Right forelimb (tissue), 1 donor: ENCODE measurements around the gene FUZ.

Experiments
- DNase-seq: peaks from one replicate; pipeline ENCODE4 v3.0.0-alpha.2; 2018

The FUZ gene

DNA sequence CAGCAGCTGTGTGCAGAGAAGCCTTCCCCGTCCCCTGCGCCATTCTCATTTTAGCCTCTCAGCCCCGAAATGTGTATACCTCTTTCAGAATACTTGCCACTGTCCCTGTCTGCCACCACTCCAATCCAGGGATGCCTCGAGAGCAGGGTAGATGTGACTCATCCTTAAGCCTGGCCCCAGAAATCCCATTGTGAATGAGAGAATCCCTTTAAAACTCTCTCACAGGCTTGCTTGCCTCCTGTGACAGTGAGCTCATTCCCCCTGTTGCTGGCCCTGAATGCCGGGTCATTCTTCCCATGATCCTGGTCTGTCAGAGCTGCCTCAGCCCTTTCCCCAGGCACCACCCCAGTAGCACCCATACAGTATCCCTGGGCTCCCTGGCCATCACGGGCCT is 36.7 kb downstream of the FUZ start:
- no peak for DNase-seq

GRCh38 chr19:49775742-49776370 is 37.2 kb downstream of the FUZ start:
- DNase-seq, result no peak

- no peak for DNase-seq
Observed at GRCh38 chr19:49774969-49775368, 38.1 kb downstream of the FUZ start.

DNA sequence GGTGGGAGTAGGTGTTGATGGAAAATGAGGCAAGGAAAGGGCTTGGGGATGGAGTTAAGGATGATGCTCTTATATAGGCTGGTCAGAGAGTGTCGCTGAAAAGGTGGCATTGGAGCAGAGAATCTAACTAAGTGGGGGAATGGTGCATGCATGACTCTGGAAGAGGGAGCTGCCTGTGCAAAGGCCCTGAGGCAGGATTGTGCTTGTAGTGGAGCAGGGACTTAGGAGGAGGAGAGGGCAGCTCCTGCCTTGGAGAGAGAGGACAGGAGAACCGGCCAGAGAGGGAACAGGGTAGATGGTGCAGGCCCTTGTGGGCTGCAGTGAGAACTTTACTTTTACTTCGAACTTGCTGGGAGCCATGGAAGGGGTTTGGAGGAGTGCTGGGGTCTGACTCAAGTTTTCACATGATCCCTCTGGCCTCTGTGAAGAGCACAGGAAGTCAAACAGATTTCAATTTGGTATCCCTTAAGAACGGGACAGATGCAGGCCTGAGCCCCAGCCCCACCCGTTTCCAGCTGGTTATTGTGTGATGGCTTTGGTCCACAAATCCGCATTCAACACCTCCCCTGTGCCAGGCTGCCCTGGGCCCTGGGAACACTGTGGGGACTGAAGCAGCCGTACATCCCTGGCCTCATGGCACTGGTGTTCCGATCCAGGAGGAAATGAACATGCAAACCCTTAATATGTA is 39.3 kb downstream of the FUZ start:
- DNase-seq, result no peak

DNA sequence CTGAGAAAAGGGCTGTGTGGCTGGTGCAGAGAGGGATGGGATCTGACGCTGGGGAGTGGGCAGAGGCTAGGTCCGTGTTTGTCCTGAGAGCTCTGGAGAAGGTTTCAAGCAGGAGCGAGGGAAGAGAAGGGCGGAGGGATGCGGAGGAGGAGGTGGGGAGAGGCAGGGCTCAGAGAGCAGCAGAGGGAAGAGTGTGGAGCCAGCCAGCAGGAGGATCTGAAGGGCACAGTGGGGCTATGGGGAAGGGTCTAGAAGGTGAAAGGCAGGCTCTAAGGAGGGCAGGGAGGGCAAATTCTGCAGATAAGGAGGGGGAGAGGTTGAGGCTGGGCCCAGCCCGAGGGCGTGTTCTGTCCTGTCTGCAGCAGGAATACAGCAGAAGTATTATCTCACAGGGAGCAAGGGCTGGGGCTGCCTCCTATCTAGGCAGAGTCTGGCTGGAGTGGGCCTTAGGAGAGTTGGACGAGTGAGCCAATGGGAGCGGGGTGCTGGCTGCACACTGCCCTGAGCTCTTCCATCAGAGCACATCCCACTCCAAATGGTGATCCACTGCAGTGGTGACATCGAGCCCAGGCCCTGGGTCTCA is 40.2 kb downstream of the FUZ start:
- no peak for DNase-seq

- no peak for DNase-seq
Observed at GRCh38 chr19:49771674-49772139, 41.4 kb downstream of the FUZ start.

GRCh38 chr19:49770529-49770928 is 42.6 kb downstream of the FUZ start:
- DNase-seq, result no peak

DNA sequence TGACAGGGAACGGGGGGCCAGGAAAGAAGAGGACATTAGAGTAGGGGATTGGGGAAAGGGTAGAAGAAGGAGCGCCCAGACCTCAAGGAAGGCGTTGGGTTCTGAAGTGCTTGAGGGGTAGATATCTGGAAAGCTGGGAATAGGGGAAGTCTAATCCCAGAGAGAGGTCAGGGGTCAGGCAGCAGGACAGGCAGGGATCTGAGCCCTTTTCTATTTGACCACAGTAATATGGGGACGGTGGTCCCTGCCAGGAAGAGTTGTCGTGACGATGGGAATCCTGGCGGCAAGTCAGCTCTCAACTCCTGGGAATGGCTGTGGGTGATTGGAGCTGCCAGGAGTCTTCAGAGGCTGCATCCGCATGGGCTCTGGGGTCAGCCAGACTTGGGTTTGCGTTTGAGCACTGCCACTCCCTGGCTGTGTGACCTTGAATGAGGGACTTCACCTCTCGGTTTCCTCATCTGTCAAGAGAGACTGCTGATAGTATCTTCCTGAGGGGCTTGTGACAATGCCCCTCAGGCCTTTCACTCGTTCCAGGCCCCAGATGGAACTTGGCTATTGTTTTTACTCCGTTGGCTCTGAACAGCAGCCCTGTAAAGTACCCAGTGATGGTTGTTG is 45.0 kb downstream of the FUZ start:
- no peak for DNase-seq

- no peak for DNase-seq
Observed at GRCh38 chr19:49767381-49767780, 45.7 kb downstream of the FUZ start.

DNA sequence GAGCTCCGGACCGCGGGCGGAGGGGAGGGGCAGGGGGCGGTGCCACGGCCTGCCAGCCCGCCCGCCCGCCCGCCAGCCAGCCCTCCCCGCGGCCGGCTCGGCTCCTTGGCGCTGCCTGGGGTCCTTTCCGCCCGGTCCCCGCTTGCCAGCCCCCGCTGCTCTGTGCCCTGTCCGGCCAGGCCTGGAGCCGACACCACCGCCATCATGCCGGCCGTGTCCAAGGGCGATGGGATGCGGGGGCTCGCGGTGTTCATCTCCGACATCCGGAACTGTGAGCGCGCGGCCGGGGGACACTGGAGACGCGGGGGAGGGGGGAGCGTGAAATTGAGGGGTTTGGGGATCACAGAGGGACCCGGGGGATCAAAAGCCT is 46.2 kb downstream of the FUZ start, which contains the start of gene AP2A1:
TSS of gene AP2A1 (plus strand) at position 72 of the 370 bp plus-strand sequence. CDS start at position 205, 133 bp downstream.
- no peak for DNase-seq

- peak; percentile 100 for DNase-seq
Observed at GRCh38 chr19:49766007-49766929, 46.8 kb downstream of the FUZ start.

- no peak for DNase-seq
Observed at GRCh38 chr19:49764341-49764740, 48.8 kb downstream of the FUZ start.

- no peak for DNase-seq
Observed at GRCh38 chr19:49763230-49763629, 49.9 kb downstream of the FUZ start, which contains the start of gene TSKS. TSS of gene TSKS (minus strand) at chr19:49763306. CDS start at chr19:49763247, 59 bp downstream.

DNA sequence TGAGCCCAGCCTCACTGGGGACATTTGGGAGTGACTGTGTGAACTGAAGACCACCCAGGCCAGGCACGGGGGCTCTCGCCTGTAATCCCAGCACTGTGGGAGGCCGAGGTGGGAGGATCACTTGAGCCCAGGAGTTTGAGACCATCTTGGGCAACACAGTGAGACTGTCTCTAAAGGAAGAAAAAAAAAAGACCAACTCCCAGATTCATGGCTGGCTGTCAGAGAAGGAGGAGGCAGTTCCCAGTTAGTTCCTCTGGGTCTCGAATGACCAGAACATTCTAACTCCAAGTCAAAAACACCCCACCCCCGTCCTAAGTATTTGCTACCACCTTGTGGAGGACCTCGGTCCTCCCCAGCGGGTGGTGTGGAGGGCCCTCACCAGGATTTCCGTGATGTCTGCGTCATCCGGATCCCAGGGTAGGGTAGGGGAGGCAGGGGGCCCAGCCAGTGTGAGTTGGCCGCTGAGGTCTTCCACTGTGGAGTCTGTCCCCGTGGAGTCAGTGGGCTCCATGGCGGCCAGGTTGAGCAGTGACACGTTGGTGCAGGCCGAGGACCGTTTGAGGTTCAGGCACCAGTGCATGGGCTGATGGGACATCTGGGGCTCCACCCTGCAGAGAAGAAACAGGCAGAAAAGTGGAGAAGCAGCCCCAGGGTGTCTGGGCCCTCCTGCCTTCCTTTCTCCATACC is 51.3 kb downstream of the FUZ start:
- DNase-seq, result no peak

GRCh38 chr19:49761249-49761624 is 51.9 kb downstream of the FUZ start:
- DNase-seq, result no peak

DNA sequence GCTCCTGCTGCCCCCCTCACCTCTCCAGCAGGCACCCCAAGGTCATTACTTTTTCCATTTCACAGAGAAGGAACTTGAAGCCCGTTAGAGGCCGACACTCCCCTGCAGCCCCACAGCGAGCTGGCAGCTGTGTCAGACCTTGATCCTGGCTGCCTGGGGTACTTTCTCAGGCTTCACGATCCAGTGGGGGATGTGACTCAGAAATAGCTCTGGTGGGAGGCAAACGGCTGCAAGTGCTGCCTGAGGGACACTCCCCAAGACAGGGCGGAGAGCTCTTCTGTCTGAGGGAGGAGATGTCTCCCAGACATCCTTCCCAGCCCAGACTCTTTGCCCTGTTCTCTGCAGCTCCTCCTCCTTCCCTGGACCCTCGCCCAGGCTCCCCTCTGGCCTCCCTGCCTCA is 54.8 kb downstream of the FUZ start:
- no peak for DNase-seq
